ENCODE measurements around the gene TIRAP.

Gene TIRAP

DNA sequence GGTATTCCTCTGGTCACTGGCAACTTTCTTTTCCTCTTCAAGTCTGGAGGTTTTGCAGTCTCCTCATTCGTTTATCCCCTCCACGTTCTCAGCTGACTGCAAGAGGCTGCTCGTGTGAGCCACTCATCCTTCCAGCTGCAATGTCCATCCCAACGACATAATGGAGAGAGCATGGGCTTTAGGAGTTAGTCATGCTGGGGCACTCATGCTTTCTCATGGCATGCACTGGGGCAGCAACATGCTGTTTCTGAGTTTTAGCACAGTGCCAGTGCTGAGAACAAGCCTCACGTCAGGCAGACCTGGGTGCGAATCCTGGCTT, 28.1 kb downstream of the TIRAP start:
- no peak overlapping the region for H3K4me3 ChIP-seq (ENCODE audit: low read depth, low read length)
- TF ChIP-seq, protein P1, sequence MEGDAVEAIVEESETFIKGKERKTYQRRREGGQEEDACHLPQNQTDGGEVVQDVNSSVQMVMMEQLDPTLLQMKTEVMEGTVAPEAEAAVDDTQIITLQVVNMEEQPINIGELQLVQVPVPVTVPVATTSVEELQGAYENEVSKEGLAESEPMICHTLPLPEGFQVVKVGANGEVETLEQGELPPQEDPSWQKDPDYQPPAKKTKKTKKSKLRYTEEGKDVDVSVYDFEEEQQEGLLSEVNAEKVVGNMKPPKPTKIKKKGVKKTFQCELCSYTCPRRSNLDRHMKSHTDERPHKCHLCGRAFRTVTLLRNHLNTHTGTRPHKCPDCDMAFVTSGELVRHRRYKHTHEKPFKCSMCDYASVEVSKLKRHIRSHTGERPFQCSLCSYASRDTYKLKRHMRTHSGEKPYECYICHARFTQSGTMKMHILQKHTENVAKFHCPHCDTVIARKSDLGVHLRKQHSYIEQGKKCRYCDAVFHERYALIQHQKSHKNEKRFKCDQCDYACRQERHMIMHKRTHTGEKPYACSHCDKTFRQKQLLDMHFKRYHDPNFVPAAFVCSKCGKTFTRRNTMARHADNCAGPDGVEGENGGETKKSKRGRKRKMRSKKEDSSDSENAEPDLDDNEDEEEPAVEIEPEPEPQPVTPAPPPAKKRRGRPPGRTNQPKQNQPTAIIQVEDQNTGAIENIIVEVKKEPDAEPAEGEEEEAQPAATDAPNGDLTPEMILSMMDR (IDR thresholded peaks at IDR 0.05; ENCODE audit: control insufficient read depth, extremely low read depth, insufficient read depth): no peak
- DNase-seq (ENCODE audit: low read depth): no peak

DNA sequence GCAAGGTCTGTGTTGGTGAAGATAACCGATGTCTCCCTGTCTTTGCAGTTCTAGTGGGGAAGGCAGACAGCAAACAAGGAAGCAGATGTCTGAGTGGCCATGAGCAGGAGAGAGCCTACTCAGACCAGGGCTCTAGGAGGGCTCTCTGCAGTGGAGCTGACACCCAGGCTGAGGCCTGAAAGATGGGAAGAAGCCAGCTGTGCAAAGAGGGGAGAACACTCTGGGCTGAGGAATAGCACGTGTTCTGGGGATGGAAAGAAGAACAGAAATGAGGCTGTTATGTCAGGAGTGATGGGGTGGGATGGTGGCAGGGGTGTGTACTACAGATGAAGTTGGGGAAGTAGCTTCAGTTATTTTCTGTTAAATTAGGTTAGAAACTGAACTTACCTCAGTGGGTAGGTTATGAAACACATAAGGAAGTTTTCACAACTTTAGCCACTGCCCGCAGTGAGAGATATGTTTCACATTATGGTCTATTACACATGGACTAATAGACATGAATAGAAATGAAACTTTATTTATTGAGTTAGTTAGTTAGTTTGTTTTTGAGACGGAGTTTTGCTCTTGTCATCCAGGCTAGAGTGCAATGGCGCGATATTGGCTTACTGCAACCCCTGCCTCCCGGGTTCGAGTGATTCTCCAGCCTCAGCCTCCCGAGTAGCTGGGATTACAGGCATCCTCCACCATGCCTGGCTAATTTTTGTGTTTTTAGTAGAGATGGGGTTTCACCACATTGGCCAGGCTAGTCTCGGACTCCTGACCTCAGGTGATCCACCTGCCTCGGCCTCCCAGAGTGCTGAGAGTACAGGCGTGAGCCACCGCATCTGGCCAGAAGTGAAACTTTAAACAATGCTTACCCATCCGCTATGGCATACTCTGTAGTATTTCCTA, 28.8 kb downstream of the TIRAP start:
- TF ChIP-seq, protein P1 (IDR thresholded peaks at IDR 0.05; ENCODE audit: control insufficient read depth, extremely low read depth, insufficient read depth): no peak
- DNase-seq (ENCODE audit: low read depth): no peak
- no peak overlapping the region for H3K4me3 ChIP-seq (ENCODE audit: low read depth, low read length)

DNA sequence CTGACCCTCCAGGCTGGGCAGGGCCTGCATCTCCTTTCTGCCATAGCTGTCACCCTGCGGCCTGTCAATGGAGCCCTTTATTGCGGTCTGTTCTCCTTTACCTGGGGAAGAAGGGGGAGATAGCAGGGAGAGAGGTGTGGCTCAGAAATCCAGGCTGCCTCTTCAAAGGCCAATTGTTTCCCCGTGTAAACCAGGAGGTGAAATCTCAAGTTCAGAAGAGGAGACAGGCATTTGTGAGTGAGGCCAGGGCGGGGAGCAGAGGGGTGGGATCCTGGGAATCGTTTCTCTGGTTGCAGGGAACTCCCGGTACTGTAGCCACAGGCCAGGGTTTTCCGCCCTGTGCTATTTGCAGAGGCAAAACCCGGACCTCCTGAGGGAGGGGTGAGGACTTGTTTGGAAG, 30.1 kb downstream of the TIRAP start:
- DNase-seq (ENCODE audit: low read depth): no peak
- no peak overlapping the region for H3K4me3 ChIP-seq (ENCODE audit: low read depth, low read length)
- TF ChIP-seq, protein P1 (IDR thresholded peaks at IDR 0.05; ENCODE audit: control insufficient read depth, extremely low read depth, insufficient read depth): no peak

DNA sequence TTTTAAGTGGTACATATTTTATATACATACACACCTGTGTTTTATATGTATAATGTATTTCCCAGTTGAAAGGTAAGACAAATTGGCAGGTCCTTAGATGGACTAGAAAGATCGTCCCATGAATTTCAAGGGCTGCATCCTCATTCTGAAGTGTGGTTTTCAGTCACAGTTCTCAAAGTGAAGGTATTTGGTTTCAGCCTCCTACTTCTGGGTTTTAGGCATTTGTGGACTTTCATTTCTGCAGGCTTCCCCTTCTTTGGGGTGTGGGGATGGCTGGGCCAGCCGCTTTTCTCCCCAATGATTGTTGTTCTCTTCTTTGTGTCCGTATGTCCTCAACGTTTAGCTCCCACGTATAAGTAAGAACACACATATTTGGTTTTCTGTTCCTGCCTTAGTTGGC, 30.9 kb downstream of the TIRAP start:
- TF ChIP-seq, protein P1 (IDR thresholded peaks at IDR 0.05; ENCODE audit: control insufficient read depth, extremely low read depth, insufficient read depth): no peak
- H3K4me3 ChIP-seq (ENCODE audit: low read depth, low read length): no peak overlapping the region
- DNase-seq (ENCODE audit: low read depth): no peak

DNA sequence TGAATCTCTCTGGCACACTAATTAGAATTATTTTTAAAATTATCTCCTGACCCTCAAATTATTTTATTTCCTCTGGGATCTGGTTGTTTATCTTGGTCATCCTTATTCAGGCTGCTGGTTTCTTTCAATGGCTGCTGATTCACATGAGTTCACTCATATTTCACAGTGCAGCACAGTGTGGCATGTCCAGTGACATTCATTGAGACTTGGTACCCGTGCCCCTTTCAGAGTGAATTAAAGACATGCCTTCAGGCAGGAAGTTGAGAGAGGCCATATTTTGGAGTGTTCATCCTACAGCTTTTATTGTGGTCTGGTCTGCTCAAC, 34.5 kb downstream of the TIRAP start:
- H3K4me3 ChIP-seq (ENCODE audit: low read depth, low read length): no peak overlapping the region
- no peak for DNase-seq (ENCODE audit: low read depth)
- TF ChIP-seq, protein P1 (IDR thresholded peaks at IDR 0.05; ENCODE audit: control insufficient read depth, extremely low read depth, insufficient read depth): no peak

DNA sequence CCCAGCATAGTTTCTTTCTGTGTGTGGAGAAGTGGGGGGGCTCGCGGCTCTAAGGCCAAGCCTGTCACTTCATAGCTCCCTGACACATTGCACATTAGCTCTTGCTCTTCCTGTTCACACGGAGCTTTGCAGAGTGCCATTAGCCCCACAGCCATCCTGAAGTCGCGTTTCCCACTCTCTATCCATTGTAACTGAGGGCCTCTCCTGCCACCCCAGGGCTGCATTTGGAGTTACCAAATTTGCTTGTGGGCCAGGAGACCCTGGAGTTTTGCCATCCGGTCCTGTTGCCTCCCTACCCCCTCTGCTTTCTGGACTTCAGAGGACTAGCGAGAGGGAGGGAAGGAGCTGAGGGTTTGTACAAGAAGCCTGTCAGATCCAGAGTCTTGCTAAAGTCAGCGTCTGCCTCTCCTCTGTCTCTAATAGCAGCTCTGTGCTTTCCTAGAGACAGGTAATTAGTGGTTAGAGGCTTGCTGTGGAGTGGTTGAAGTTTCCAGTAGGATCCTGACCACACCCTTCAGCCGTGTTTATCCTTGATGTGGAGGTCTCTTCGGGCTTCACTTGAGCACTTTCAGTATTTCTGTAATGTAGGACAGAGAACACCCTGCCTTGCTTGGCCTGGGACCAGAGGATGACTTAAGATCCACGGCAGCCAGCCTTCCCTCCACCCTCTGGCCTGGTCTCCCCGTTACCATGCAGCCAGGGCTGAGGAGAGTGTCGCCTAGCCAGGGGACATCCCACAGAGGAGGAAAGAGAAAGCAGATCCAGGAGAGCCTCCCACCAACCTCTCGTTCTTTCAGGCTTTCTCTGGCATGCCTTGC, 35.1 kb downstream of the TIRAP start:
- no peak overlapping the region for H3K4me3 ChIP-seq (ENCODE audit: low read depth, low read length)
- no peak for DNase-seq (ENCODE audit: low read depth)
- TF ChIP-seq, protein P1 (IDR thresholded peaks at IDR 0.05; ENCODE audit: control insufficient read depth, extremely low read depth, insufficient read depth): no peak

Measured in LNCaP clone FGC (cell line).